Natural killer cell (primary cell): ENCODE results near the gene POU5F1. TPM values are rescaled to one million over a fixed set of nuclear protein-coding genes. Genes with fewer than 3 reads are reported as not detected.
"Not testable (repeated sequence)": the region's sequence is repeated elsewhere in the genome, so short reads cannot be mapped to it uniquely, and the experiment has no call there.

Experiments used
- ATAC-seq, 3 donors: fragments of 150-1000 bp in 2 of 3; fragments of 200-7000 bp in 1 of 3; cut with Tn5 transposase; 1 replicate in 1 of 3; 2 replicates in 2 of 3; pipeline ENCODE4 v1.10.0; 2021; ENCODE audit warnings: mild to moderate bottlenecking in 2 of 3, moderate library complexity in 2 of 3
- DNase-seq, 2 donors: peaks; one replicate each; pipeline versions ENCODE4 v3.0.0 to v3.0.0-alpha.2; 2013 to 2021; ENCODE audit warnings: mixed read lengths in 1 of 2
- H3K27ac ChIP-seq: one replicate; pipeline ENCODE4 v1.5.1; 2013; ENCODE audit warnings: mild to moderate bottlenecking, low read length
- H3K27me3 ChIP-seq: one replicate; pipeline ENCODE4 v1.6.1; 2013; ENCODE audit warnings: low read length; ENCODE audit not compliant: control insufficient read depth, insufficient read depth
- H3K36me3 ChIP-seq: one replicate; pipeline ENCODE4 v1.6.1; 2013; ENCODE audit warnings: low read length; ENCODE audit not compliant: control insufficient read depth, insufficient read depth
- H3K4me1 ChIP-seq: one replicate; pipeline ENCODE4 v1.6.1; 2013; ENCODE audit warnings: low read length; ENCODE audit not compliant: control insufficient read depth, insufficient read depth
- H3K4me3 ChIP-seq: one replicate; pipeline ENCODE4 v1.5.1; 2013; ENCODE audit warnings: low read length
- H3K9me3 ChIP-seq: one replicate; pipeline ENCODE4 v1.6.1; 2013; ENCODE audit warnings: low read length; ENCODE audit not compliant: control insufficient read depth, insufficient read depth
- H3K27ac Mint-ChIP-seq, 2 donors: one replicate each; pipeline ENCODE4 v1.8.0; 2022; ENCODE audit warnings: mild to moderate bottlenecking in 2 of 2, mixed read lengths in 2 of 2, moderate library complexity in 1 of 2
- H3K27me3 Mint-ChIP-seq, 2 donors: one replicate each; pipeline ENCODE4 v1.8.0; 2022; ENCODE audit warnings: low read depth in 2 of 2, mixed read lengths in 2 of 2
- H3K36me3 Mint-ChIP-seq: one replicate; pipeline ENCODE4 v1.8.0; 2022; ENCODE audit warnings: mixed read lengths
- H3K4me1 Mint-ChIP-seq, 2 donors: one replicate each; pipeline ENCODE4 v1.8.0; 2022; ENCODE audit warnings: mixed read lengths in 2 of 2
- H3K4me3 Mint-ChIP-seq: one replicate; pipeline ENCODE4 v1.8.0; 2022; ENCODE audit warnings: mild to moderate bottlenecking, moderate library complexity, mixed read lengths
- H3K9me3 Mint-ChIP-seq, 2 donors: one replicate each; pipeline ENCODE4 v1.8.0; 2022; ENCODE audit warnings: mixed read lengths in 2 of 2
- CTCF ChIP-seq: fragments of 200-600 bp; IDR thresholded peaks from one replicate; pipeline ENCODE4 v1.8.0; 2022; ENCODE audit warnings: antibody characterized with exemption
- WGBS: methylation state at CpG from one replicate; pipeline ENCODE4 v1.1.7; 2013; ENCODE audit warnings: missing lambda C conversion rate; ENCODE audit not compliant: insufficient coverage; 5-methylcytosine and 5-hydroxymethylcytosine counted together
- intact Hi-C: fragments of 100-400 bp; cut with micrococcal nuclease; formaldehyde crosslinking; loops from one replicate; pipeline ENCODE4 v1.14.2; 2022
- total RNA-seq, 4 donors: library from RNA; stranded (reverse); fragments of 120-200 nt in 1 of 4; gene quantifications; one replicate each; pipeline versions ENCODE4 v1.2.3 to v1.2.4, GENCODE V29; 2013 to 2022

The POU5F1 gene
- total RNA-seq, 3 donors from 2014 or later (not counting 1 experiment from before 2014, with no cell fraction given) = not detected

GRCh38 chr6:31202259-31203166 is 32.0 kb upstream of the POU5F1 start:
- no peak for ATAC-seq
- intact Hi-C loops = no loop called here
- H3K27ac Mint-ChIP-seq = peak overlapping the region; percentile 97 to 99

GRCh38 chr6:31199105-31199452 is 28.6 kb upstream of the POU5F1 start:
- H3K9me3 ChIP-seq, H3K36me3 ChIP-seq, H3K27me3 Mint-ChIP-seq, H3K36me3 Mint-ChIP-seq, H3K9me3 Mint-ChIP-seq, DNase-seq, H3K27me3 ChIP-seq, H3K4me3 ChIP-seq, ATAC-seq, intact Hi-C loops: not testable (repeated sequence)
- Histone ChIP-seq H3K4me1 (peaks cover 65% of the 10 kb centered on the region), H3K27ac (peak overlapping the region; percentile 100)
- WGBS = 80% methylated on average over 3 of the region's 4 CpGs
- peaks cover 51 to 74% of the 10 kb centered on the region in 2 donors for H3K4me1 Mint-ChIP-seq
- peak overlapping the region; percentile 79 for H3K4me3 Mint-ChIP-seq
- H3K27ac Mint-ChIP-seq = peak overlapping the region; percentile 76 to 94

More at GRCh38 chr6:31202259-31203166, 32.0 kb upstream of the POU5F1 start:
- 52% methylated on average over 7 of the region's 11 CpGs for WGBS
- Mint-ChIP-seq H3K36me3 (no peaks in the 10 kb centered on the region), H3K4me3 (no peak overlapping the region), H3K27me3 (no peaks in the 10 kb centered on the region), H3K9me3 (no peaks in the 10 kb centered on the region), H3K4me1 (peaks cover 33 to 58% of the 10 kb centered on the region in 2 donors)
- peak in 1 of 2 donors; percentile 34 for DNase-seq
- Histone ChIP-seq H3K4me3 (no peak overlapping the region), H3K27me3 (no peaks in the 10 kb centered on the region), H3K9me3 (no peaks in the 10 kb centered on the region), H3K27ac (peak overlapping the region; percentile 76), H3K4me1 (peaks cover 55% of the 10 kb centered on the region), H3K36me3 (no peaks in the 10 kb centered on the region)
- TF ChIP-seq CTCF = no peak

- Mint-ChIP-seq H3K36me3 (no peaks in the 10 kb centered on the region), H3K4me3 (peak overlapping the region; percentile 94), H3K27me3 (no peaks in the 10 kb centered on the region), H3K9me3 (peaks cover 0 to 3% of the 10 kb centered on the region in 2 donors), H3K27ac (peak overlapping the region; percentile 93 to 94), H3K4me1 (peaks cover 41 to 63% of the 10 kb centered on the region in 2 donors)
- intact Hi-C loops = loop anchor here (1.0 to 2.0 kb wide), 4 partner anchors 39 to 170 kb away; partner anchors contain the start of genes HLA-B, HLA-C and TCF19
- no peak for TF ChIP-seq CTCF
- Histone ChIP-seq H3K4me1 (peaks cover 55% of the 10 kb centered on the region), H3K4me3 (peak overlapping the region; percentile 100), H3K36me3 (peaks cover 4% of the 10 kb centered on the region), H3K9me3 (no peaks in the 10 kb centered on the region), H3K27me3 (no peaks in the 10 kb centered on the region), H3K27ac (peak overlapping the region; percentile 100)
- WGBS = under 1% methylated on average over 45 of the region's 45 CpGs
- peak; percentile 89 to 96 for DNase-seq
- peak; percentile 78 to 91 (median 84) for ATAC-seq
Observed at GRCh38 chr6:31197559-31198305, 27.2 kb upstream of the POU5F1 start.

GRCh38 chr6:31196251-31197022 is 26.0 kb upstream of the POU5F1 start:
- H3K4me3 ChIP-seq = peak overlapping the region; percentile 100
- H3K27me3 Mint-ChIP-seq, ATAC-seq, H3K9me3 ChIP-seq, H3K9me3 Mint-ChIP-seq, H3K36me3 ChIP-seq, DNase-seq, H3K27me3 ChIP-seq, H3K36me3 Mint-ChIP-seq: not testable (repeated sequence)
- H3K27ac ChIP-seq = peak overlapping the region; percentile 100
- intact Hi-C loops = loop anchor here (1.0 to 2.0 kb wide), 4 partner anchors 38 to 171 kb away; partner anchors contain the start of genes HLA-B, HLA-C and TCF19
- peaks cover 44% of the 10 kb centered on the region for H3K4me1 ChIP-seq
- peak overlapping the region; percentile 94 for H3K4me3 Mint-ChIP-seq
- 80% methylated on average over 24 of the region's 25 CpGs for WGBS
- H3K27ac Mint-ChIP-seq = peak overlapping the region; percentile 93 to 94
- peaks cover 41 to 53% of the 10 kb centered on the region in 2 donors for H3K4me1 Mint-ChIP-seq

- intact Hi-C loops = loop anchor here (1.0 kb wide), 1 partner anchor 26 kb away; no protein-coding TSS in a partner anchor
- not testable (repeated sequence) for H3K27me3 ChIP-seq, H3K4me3 Mint-ChIP-seq, H3K4me3 ChIP-seq, H3K36me3 ChIP-seq, H3K9me3 ChIP-seq, H3K27ac ChIP-seq, DNase-seq, H3K27me3 Mint-ChIP-seq, H3K36me3 Mint-ChIP-seq, H3K9me3 Mint-ChIP-seq, ATAC-seq, H3K27ac Mint-ChIP-seq
- peaks cover 37 to 47% of the 10 kb centered on the region in 2 donors for H3K4me1 Mint-ChIP-seq
- peaks cover 41% of the 10 kb centered on the region for H3K4me1 ChIP-seq
- 98% methylated on average over 41 of the region's 41 CpGs for WGBS
Observed at GRCh38 chr6:31195308-31195979, 25.0 kb upstream of the POU5F1 start.
